ENCODE data around the gene ZSCAN26.
"Not testable (repeated sequence)": the region's sequence is repeated elsewhere in the genome, so short reads cannot be mapped to it uniquely, and the experiment has no call there.

Gene ZSCAN26

DNA sequence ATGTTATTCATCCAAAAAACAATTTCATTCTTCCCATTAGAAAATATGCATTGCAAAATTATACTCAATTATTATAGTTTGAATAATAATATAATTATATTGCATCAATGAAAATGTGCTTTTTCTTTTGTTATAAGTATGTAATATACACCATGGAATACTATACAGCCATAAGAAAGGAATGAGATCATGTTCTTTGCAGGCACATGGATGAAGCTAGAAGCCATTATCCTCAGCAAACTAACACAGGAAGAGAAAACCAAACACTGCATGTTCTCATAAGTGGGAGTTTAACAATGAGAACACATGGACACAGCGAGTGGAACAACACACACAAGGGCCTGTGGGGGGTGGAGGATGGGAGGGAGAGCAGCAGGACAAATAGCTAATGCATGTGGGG lies 9.9 kb upstream of the ZSCAN26 start:
- no peak for DNase-seq (ENCODE audit: low read depth)

DNA sequence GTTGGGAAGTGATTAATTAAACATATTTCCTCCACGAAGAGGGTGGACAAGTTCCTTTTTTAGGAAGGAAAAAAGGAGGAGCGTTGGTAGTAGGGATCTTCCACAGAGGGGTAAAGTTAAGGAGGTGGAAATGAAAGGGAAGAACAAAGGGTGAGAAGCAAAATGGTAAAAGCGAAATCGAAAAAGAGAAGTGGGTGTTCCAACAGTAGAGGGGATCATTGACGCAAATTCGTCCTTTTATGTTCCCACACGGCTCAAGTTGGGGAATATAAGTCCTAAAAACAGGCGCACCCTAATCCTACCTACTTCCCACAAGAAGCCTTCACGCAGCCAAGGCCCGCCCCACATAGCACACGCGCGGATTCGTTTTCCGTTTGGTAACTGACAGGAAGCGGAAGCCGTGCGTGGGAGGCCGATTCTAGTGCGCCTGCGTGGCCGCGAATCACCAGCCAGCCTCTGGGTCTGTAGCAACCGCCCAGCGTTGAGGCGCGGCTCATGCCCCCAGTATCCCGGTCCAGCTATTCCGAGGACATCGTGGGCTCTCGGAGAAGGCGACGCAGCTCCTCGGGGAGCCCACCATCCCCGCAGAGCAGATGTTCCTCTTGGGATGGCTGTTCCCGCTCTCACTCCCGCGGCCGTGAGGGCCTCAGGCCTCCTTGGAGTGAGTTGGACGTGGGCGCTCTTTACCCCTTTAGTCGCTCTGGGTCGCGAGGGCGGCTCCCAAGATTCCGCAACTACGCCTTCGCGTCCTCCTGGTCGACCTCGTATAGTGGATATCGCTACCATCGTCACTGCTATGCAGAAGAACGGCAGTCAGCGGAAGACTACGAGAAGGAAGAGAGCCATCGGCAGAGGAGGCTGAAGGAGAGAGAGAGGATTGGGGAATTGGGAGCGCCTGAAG lies 7.8 kb upstream of the ZSCAN26 start, which contains the start of gene NKAPL:
Gene NKAPL (plus strand): TSS at position 421 of the 901 bp plus-strand sequence. CDS start 75 bp downstream, at position 496.
- no peak for DNase-seq (ENCODE audit: low read depth)

DNA sequence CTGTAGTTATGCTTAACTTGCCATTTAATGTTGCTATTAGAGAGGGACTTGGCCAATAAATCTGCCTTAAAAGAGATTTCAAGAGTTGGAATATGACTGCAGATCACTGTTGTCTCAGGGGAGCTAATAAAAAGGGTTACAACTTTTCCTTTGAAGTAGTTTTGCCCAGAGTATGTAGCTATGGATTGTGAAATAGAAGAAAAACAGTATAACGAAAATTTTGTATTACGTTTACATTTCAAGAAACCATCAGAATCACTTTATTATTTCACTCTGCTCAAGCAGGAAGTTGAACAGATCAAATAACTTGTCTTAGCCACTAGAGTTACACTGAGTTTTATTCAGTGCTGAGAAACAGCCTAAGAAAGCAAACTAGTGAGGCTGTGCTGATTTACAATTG lies 3.0 kb upstream of the ZSCAN26 start:
- no peak for DNase-seq (ENCODE audit: low read depth)

DNA sequence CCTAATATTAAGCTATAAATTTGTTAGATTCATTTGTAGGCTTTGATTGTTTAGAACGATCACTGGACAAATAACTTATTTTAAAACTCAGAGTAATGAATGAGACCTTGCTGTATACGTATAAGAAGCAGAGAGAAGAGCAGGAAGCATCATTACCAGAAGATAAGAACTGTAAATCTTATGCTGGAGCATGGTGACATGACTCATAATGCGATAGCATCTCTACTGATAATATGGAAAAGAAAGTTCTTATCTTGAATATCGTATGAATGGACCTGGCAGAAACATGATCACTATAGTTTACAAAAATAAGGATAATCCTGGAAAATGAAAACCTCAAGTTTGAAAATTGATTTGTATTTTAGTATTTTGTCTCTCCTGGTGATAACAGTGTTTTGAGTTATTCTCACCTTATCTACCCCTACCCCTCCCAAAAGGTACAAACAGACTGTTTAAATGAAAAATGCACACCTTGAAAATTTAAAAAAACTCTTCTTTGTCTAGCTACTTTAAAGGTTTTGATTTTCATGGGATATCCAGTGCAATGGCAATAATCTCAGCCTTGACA lies 2.0 kb upstream of the ZSCAN26 start:
- DNase-seq (ENCODE audit: low read depth): no peak

DNA sequence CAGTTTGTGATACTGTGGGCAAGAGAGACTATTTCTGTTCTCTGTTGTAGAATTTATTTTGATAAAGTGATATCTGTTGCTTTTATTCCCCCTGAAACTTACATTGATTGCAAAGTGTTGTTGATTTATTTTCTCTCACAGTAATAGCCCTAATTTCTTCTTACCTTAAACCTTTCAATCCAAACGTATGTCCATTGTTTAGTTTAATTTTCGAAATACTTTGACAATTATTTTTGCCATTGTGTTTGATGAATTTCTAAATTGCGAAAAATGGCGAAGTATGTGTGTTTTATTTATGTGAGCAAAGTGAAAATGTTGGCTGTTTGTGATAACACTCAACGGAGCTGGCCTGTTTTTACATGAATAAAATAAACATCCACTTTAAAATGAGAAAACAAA lies 381 bp upstream of the ZSCAN26 start:
- DNase-seq (ENCODE audit: low read depth): no peak

DNA sequence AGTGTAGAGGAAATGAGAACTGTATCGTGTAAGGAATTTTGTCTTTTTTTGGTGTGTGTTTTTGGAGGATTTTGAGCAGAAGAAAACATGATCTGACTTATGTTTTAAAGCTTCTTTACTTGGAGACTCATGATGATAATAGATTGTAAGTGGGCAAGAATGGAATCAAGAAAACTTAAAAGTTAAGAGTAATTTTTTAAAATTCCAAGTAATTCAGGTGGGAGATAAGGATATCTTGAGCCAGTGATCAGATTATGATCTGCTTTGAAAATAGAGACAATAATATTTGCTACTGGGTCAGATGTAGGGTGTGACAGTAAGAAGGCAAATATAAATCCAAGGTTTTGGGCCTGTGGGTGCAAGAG lies 734 bp downstream of the ZSCAN26 start:
- DNase-seq (ENCODE audit: low read depth): no peak

DNA sequence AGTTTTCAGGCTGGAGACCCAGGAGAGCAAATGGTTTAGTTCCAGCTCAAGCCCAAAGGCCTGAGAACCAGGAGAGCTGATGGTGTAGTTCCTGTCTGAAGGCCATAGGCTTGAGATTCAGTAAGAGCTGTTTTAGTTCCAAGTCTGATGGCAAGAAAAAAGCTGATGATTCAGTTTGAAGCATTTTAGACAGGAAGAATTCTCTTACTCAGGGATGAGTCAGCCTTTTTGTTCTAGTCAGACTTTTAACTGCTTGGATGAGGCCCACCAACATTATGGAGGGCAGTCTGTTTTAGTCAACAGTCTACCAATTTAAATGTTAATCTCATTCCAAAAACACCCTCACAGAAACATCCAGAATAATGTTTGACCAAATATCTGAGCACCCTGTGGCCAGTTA lies 2.5 kb downstream of the ZSCAN26 start:
- peak; percentile 54 for DNase-seq (ENCODE audit: low read depth)

DNA sequence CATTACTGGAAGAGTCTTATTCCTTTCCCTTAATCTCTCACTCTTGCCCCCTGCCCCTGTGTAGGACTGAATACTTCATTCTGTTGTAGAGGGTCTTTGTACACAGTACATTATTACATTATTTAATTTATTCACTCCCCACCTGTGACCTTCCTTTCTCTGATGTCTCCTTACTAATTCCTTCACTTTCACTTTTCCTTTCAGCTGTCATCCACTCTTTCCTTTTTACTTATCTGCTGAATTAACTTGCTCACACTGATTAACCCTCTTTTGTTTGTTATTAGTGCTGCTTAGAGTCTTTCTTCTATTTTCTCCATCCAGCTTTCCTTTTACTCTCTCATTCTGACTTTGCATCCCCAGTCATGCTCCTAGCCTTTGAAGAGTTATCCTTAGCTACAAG lies 7.9 kb downstream of the ZSCAN26 start:
- no peak for DNase-seq (ENCODE audit: low read depth)

DNA sequence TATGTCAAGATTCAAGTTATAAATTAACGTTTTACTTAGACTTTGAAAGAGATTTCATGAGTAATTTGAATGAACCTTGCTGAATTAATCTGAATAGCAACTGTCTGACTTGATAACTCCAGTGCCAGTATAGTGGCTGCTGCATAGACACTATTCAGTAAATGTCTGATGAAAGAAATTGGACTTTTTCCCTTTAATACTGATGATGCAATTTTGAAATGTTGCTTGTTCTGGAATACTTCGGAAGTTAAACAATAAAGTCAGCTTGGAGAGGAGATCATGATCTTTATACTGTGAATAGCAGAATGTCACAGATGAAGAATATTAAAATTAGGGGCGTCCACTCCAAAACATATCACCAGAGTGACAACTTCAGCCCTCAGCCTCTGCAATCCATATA lies 10.8 kb downstream of the ZSCAN26 start:
- DNase-seq (ENCODE audit: low read depth): no peak

DNA sequence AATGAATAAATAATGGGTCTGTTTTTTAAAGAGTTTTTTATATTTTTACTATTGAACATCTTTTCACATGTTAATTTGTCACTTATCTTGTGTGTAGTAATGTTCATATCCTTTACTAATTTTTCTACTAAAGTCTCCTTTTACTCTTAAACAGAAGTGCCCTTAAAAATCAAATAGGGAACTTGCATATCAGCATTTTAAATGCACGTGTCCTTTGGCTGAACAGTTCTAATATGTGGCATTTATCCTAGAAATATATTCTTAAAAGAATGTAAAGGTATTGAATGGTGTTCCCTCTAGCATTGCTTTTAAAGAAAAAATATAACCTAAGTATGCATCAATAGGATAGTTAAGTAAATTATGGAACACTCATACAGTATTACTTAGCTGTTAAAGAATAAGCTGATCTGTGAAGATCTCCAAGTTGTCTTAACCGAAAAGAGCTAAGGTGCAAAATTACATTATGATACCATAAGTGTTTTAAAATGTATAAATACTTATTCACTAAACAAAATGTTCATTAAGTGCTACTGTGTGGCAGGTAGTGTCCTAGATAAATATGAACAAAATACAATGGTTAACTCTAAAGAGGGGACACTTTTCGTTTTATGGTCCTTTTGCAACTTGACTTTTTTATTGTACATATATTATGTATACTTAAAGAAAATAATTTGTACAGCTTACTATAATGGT lies 13.8 kb downstream of the ZSCAN26 start:
- no peak for DNase-seq (ENCODE audit: low read depth)

DNA sequence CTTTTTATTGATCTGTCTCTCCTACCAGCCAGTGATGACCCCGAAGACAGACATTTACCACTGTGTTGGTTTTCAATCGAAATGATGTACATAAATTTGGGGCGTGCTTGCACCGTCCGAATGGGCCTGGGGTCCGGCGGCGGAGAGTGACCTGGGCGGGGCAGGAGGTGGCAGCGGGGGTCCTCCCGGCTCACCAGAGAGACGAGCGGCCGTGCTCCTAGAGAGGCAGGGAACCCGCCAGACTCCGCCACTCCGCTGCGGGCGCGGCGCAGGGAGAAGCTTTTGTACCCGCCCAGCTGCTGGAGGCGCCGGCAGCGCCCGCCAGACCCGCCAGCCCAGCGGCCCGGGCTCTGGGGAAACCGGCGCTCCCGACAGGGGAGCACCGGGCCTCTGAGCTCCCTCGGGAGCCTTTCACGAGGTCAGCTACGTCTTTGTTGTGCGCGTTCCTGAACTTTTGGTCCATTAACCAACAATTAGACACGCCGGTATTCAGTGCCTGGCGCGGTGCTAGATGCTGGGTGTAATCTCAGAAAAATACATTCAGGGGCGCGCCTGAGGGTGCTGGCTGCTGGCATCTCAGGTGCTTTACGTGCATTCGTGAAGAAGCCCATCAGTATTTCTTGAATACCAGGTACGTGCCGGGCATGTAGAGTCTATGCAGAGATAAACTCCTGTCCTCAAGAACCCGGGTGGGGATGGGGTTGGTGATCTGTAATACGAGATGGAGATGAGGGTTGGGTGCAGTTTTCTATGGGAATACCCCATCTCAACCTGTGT lies 14.5 kb downstream of the ZSCAN26 start, which contains the start of gene PGBD1:
Gene PGBD1 (plus strand): TSS at position 285 of the 777 bp plus-strand sequence. CDS start 2,242 bp downstream, outside the sequence.
- DNase-seq (ENCODE audit: low read depth): peak; percentile 51

DNA sequence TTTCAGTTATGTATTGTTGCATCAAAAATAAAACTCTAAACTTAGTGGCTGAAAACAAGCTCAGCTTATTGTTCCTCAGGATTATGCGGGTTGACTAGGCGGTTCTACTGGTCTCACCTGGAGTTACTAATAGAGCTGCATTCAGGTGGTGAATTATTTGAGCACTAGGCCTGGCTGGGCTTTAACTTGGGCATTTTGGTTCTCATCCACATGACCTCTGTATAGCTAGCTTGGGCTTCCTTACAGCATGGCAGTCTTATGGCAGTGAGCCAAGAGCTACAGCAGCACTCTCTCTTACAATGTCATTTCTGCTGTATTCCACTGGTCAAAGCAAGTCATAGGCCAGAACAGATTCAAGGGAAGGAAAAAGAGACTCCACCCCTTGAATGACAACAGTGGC lies 16.0 kb downstream of the ZSCAN26 start:
- no peak for DNase-seq (ENCODE audit: low read depth)

DNA sequence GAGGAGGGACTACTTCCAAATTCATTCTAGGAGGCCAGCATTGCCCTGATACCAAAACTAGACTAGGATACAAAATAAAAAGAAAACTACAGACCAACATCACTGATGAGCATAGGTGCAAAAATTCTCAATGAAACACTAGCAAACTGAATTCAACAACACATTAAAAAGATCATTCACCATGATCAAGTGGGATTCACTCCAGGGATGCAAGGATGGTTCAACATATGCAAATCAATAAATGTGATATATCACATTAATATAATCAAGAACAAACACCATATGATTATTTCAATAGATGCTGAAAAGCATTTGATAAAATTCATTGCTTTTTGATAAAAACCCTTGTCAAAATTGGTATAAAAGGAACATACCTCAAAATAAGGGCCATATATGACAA lies 24.6 kb downstream of the ZSCAN26 start:
- no peak for DNase-seq (ENCODE audit: low read depth)

DNA sequence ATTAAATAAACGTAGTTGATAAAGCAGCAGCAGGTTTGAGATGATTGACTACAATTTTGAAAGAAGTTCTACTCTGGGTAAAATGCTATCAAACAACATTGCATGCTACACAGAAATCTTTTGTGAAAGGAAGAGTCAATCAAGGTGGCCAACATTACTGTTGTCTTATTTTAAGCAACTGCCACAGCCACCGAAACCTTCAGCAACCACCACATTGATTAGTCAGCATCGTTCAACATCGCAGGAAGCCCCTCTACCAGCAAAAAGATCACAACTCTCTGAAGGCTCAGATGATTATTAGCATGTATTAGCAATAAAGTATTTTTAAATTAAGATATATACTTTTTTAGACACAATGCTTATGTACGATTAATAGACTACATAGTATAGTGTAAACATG lies 28.4 kb downstream of the ZSCAN26 start:
- no peak for DNase-seq (ENCODE audit: low read depth)

DNA sequence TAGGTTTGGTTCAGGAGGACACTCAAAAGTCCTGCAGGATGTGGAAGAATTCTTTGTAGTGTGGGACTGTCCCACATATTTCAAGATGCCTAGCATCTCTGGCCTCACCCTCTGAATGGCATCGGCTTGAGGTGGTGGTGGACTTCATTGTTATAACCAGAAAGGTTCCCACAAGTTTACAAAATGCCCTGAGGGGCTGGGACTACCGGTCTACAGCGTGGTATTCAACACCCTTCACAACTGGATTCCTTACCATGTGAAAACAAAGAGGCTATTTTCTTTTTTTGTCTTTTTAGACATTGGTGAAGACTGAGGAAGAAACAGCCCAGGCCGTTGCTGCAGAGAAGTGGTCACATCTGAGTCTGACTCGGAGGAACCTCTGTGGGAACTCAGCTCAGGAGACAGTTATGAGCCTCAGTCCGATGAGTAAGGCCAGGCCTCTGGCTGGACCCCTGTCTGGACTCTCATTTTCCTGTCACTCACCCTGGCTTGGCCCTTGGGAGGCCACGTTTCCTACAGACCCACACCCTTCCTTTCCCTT lies 29.6 kb downstream of the ZSCAN26 start:
- no peak for DNase-seq (ENCODE audit: low read depth)

DNA sequence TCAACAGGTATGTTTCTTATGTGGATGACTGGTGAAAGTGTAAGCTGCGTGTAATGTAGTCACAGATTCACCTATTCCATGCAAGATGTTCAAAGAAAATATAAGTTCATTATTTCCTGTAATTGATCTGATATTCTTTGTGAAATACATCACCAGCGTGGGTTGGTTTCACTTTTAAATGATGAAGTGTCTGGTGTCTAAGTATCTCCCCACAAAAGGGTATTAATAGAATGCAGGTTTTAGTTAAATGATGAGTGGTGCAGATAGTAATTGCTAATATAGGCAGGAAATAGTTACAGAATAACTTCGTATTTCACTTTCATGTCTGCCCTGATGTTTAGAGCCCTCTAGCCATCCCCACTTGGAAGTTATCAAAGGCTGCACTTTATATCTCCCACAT lies 36.6 kb downstream of the ZSCAN26 start:
- no peak for DNase-seq (ENCODE audit: low read depth)

DNA sequence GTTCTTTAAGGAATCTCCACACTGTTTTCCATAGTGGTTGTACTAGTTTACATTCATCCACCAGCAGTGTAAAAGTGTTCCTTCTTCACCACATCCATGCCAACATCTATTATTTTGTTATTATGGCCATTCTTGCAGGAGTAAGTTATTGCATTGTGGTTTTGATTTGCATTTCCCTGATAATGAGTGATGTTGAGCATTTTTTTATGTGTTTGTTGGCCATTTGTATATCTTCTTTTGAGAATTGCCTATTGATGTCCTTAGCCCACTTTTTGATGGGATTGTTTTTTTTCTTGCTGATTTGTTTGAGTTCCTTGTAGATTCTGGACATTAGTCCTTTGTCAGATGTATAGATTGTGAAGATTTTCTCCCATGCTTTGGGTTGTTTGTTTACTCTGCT lies 39.4 kb downstream of the ZSCAN26 start:
- not testable (repeated sequence) for DNase-seq (ENCODE audit: low read depth)

DNA sequence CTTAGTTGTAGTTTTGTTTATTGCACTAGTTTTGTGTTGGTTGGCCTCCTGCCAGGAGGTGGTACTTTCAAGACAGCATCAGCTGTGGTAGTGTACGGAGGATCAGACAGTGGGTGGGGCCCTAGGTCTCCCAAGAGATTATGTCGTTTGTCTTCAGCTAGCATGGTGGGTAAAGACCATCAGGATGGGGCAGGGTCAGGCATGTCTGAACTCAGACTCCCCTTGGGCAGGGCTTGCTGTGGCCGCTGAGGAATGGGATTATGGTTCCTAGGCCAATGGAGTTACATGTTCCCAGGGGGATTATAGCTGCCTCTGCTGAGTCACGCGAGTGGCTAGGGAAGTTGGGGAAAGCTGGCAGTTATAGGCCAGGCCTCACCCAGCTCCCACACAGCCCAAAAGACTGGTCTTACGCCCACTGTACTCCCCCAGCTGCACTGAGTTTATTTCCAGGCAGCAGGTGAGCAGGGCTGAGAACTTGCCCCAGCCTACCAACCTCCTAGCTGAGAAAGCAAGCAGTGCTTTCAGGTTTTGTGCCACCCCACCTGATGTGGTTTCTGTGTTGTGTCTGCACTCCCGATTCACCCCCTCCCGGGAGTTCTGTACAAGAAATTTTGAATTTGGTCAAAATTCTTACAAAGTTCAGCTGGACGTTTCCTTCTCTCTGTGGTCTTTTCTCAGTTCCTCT lies 44.3 kb downstream of the ZSCAN26 start:
- DNase-seq (ENCODE audit: low read depth): no peak

DNA sequence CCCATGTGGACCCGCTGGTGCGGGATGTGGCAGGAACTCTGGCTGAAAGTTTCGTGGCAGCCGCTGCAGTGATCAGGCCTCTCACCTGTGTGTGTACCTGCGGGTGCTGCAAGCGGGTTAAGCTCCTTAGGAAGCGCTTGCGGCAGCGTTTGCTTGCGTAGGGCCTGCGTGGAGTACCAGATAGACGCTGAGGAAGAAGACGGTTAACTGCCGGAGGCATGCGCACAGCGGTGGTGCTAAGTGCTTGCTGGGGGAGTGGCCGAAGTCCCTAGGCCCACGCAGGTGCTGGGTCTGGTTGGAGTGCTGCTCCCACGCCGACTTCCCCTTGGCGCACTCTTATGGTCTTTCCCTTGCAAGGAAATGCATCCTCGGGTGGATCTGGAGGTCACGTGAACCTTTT lies 46.0 kb downstream of the ZSCAN26 start:
- DNase-seq (ENCODE audit: low read depth): no peak

DNA sequence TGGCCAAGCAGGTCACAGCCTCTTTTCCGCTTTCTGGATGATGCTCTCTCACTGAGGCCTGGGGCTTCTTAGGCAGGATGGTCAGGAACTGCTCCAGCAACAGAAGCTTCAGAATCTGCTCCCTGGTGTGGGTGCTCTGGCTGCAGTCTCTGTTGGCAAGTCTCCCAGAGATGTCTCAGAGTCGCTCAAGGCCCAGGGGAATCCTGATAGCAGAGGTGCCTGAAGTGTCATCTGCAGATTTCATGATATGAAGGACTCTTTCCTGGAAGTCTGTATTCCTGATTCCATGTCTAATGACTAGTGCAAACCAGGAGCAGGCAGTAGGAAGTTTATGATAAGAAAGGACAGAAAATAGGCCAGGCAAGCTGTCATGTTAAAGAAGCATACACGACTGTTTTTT lies 48.7 kb downstream of the ZSCAN26 start:
- DNase-seq (ENCODE audit: low read depth): no peak

DNA sequence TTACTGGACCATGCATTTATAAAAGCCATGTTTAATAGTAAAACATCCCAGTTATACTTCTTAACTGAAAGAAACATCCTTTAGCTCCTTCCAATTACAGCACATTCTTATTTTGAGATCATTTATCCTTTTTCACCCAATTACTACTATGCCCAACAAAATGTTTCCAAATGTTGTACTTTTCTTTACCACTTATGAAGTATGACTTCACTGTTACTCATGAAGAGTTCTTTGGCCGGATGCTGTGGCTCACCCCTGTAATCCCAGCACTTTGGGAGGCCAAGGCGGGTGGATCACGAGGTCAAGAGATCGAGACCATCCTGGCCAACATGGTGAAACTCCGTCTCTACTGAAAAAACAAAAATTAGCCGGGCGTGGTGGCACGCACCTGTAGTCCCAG lies 50.9 kb downstream of the ZSCAN26 start:
- not testable (repeated sequence) for DNase-seq (ENCODE audit: low read depth)
